WTC11 (cell line): ENCODE measurements around the gene SLC35F4. TPM values are rescaled to one million over a fixed set of nuclear protein-coding genes. Genes with fewer than 3 reads are reported as not detected.
A peak's percentile ranks its signal among the peaks of the same experiment; 100 is the strongest.

Experiments
- ATAC-seq: fragments of 200-7000 bp; cut with Tn5 transposase; 2 replicates; pipeline ENCODE4 v1.10.0; 2021; ENCODE audit warnings: mild to moderate bottlenecking, moderate library complexity
- CTCF ChIA-PET: fragments of 300-600 bp; sonication (Branson Sonifier 250); formaldehyde crosslinking; loops from one replicate; lab custom pipeline; 2021; ENCODE audit warnings: antibody characterized with exemption; lab: Charles Lee
- POLR2A ChIA-PET: fragments of 350-600 bp; sonication (Branson Sonifier 250); formaldehyde crosslinking; loops from one replicate; lab custom pipeline; 2021; ENCODE audit warnings: antibody characterized with exemption; lab: Charles Lee
- DNase-seq: peaks from one replicate; pipeline ENCODE4 v3.0.0; 2021; ENCODE audit warnings: low spot score
- H3K27ac Mint-ChIP-seq: 2 replicates; pipeline ENCODE4 v1.8.0; 2021; ENCODE audit warnings: mixed read lengths
- H3K27me3 Mint-ChIP-seq: 2 replicates; pipeline ENCODE4 v1.8.0; 2021; ENCODE audit warnings: low read depth, mild to moderate bottlenecking, moderate library complexity, mixed read lengths
- H3K36me3 Mint-ChIP-seq: 2 replicates; pipeline ENCODE4 v1.8.0; 2021; ENCODE audit warnings: mixed read lengths
- H3K4me1 Mint-ChIP-seq: 2 replicates; pipeline ENCODE4 v1.8.0; 2022; ENCODE audit warnings: mixed read lengths
- H3K4me3 Mint-ChIP-seq: 2 replicates; pipeline ENCODE4 v1.8.0; 2021; ENCODE audit warnings: mild to moderate bottlenecking, moderate library complexity, mixed read lengths
- H3K9me3 Mint-ChIP-seq: 2 replicates; pipeline ENCODE4 v1.8.0; 2021; ENCODE audit warnings: mixed read lengths
- CBFB ChIP-seq: sonication (generic); formaldehyde crosslinking; IDR thresholded peaks from 2 replicates; pipeline ENCODE4 v1.8.1; 2022; ENCODE audit warnings: mild to moderate bottlenecking, low read depth, missing genetic modification reagents
- E2F1 ChIP-seq: sonication (generic); formaldehyde crosslinking; IDR thresholded peaks from 2 replicates; pipeline ENCODE4 v1.8.0; 2022; ENCODE audit warnings: mild to moderate bottlenecking, missing genetic modification reagents
- ELF4 ChIP-seq: sonication (generic); formaldehyde crosslinking; IDR thresholded peaks from 2 replicates; pipeline ENCODE4 v1.8.1; 2022; ENCODE audit warnings: low read depth, mild to moderate bottlenecking, moderate library complexity, missing genetic modification reagents
- EMX1 ChIP-seq: fragments of 250-450 bp; sonication (Bioruptor Pico); IDR thresholded peaks from 2 replicates; pipeline ENCODE4 v1.8.0; 2021; ENCODE audit warnings: mild to moderate bottlenecking
- FOXK1 ChIP-seq: sonication (generic); formaldehyde crosslinking; IDR thresholded peaks from 2 replicates; pipeline ENCODE4 v1.8.0; 2022; ENCODE audit warnings: mild to moderate bottlenecking, moderate library complexity, missing genetic modification reagents
- GRHL2 ChIP-seq: fragments of 250-450 bp; sonication (Bioruptor Pico); IDR thresholded peaks from 2 replicates; pipeline ENCODE4 v1.8.0; 2022; ENCODE audit warnings: mild to moderate bottlenecking, moderate library complexity; ENCODE audit not compliant: insufficient replicate concordance, severe bottlenecking
- GTF2I ChIP-seq: fragments of 250-450 bp; sonication (Bioruptor Pico); conservative IDR thresholded peaks from 2 replicates; pipeline ENCODE4 v1.4.0; 2021; ENCODE audit warnings: mild to moderate bottlenecking
- HMGXB4 ChIP-seq: sonication (generic); formaldehyde crosslinking; IDR thresholded peaks from 2 replicates; pipeline ENCODE4 v1.8.1; 2023; ENCODE audit warnings: mild to moderate bottlenecking, moderate library complexity, missing genetic modification reagents
- JAZF1 ChIP-seq: fragments of 250-450 bp; sonication (Bioruptor Pico); IDR thresholded peaks from 2 replicates; pipeline ENCODE4 v1.9.0; 2021; ENCODE audit warnings: moderate library complexity, mild to moderate bottlenecking, inconsistent platforms
- MLX ChIP-seq: sonication (generic); formaldehyde crosslinking; IDR thresholded peaks from 2 replicates; pipeline ENCODE4 v1.8.1; 2023; ENCODE audit warnings: mild to moderate bottlenecking, missing genetic modification reagents, moderate library complexity
- NFYB ChIP-seq: sonication (generic); formaldehyde crosslinking; conservative IDR thresholded peaks from 2 replicates; pipeline ENCODE4 v1.8.0; 2022; ENCODE audit warnings: low read depth, missing genetic modification reagents
- NR2C2 ChIP-seq: sonication (generic); formaldehyde crosslinking; IDR thresholded peaks from 2 replicates; pipeline ENCODE4 v1.8.0; 2022; ENCODE audit warnings: mild to moderate bottlenecking, missing genetic modification reagents
- SMAD3 ChIP-seq: sonication (generic); formaldehyde crosslinking; IDR thresholded peaks from 2 replicates; pipeline ENCODE4 v1.8.0; 2022; ENCODE audit warnings: missing genetic modification reagents, mild to moderate bottlenecking, borderline replicate concordance
- STAT6 ChIP-seq: sonication (generic); formaldehyde crosslinking; conservative IDR thresholded peaks from 2 replicates; pipeline ENCODE4 v1.8.1; 2023; ENCODE audit warnings: mild to moderate bottlenecking, low read depth, missing genetic modification reagents, moderate library complexity
- ZNF232 ChIP-seq: sonication (generic); formaldehyde crosslinking; IDR thresholded peaks from 2 replicates; pipeline ENCODE4 v1.8.0; 2022; ENCODE audit warnings: mild to moderate bottlenecking, missing genetic modification reagents
- ZNF281 ChIP-seq: sonication (generic); formaldehyde crosslinking; IDR thresholded peaks from 2 replicates; pipeline ENCODE4 v1.8.0; 2023; ENCODE audit warnings: mild to moderate bottlenecking, missing genetic modification reagents
- ZNF317 ChIP-seq: sonication (generic); formaldehyde crosslinking; IDR thresholded peaks from 2 replicates; pipeline ENCODE4 v1.8.1; 2023; ENCODE audit warnings: low read depth, mild to moderate bottlenecking, moderate library complexity, missing genetic modification reagents, borderline replicate concordance
- ZNF396 ChIP-seq: fragments of 250-450 bp; sonication (Bioruptor Pico); IDR thresholded peaks from 2 replicates; pipeline ENCODE4 v1.8.0; 2021; ENCODE audit warnings: mild to moderate bottlenecking, moderate library complexity, borderline replicate concordance
- total RNA-seq: library from RNA; stranded (reverse); gene quantifications from 3 replicates; pipeline ENCODE4 v1.2.3, GENCODE V29; 2021
- TF ChIP-seq, protein P1 (sequence below): sonication (generic); formaldehyde crosslinking; IDR thresholded peaks from 2 replicates; pipeline ENCODE4 v1.8.0; 2022; ENCODE audit warnings: mild to moderate bottlenecking, missing genetic modification reagents
- TF ChIP-seq, protein P2 (sequence below): sonication (generic); formaldehyde crosslinking; IDR thresholded peaks from 2 replicates; pipeline ENCODE4 v1.8.1; 2023; ENCODE audit warnings: mild to moderate bottlenecking, missing genetic modification reagents, borderline replicate concordance

The SLC35F4 gene
- total RNA-seq, 1 experiment from 2014 or later = not detected

DNA sequence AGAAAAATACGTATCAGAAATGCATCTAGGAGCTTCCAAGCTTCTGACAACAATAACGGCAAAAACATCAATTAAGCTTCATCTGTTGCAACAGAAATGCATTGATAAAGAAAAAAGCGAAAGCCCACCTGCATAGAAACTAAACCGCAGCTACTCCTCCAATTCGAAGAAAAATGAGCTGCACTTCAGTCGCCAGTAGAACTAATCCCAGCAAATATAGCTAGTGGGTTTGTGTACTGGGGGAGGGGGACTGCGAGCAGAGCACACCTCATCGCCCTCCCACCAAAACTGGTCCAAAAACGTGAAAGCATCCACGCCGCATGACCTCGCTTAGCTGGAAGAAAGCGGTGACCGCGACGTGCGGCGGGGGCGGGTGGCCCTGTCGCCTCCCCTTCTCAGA is 1.2 kb downstream of the SLC35F4 start:
- Mint-ChIP-seq H3K36me3 (no peaks in the 10 kb centered on the region), H3K9me3 (no peaks in the 10 kb centered on the region), H3K4me3 (peak overlapping the region; percentile 75), H3K4me1 (peaks cover 17% of the 10 kb centered on the region), H3K27ac (no peak overlapping the region), H3K27me3 (peaks cover 37% of the 10 kb centered on the region)
- DNase-seq (no peak), ATAC-seq (no peak)
- POLR2A ChIA-PET = no interaction called here
- CTCF ChIA-PET = interaction anchor here (0.7 to 3.8 kb wide), 5 partner anchors 98 to 415 kb away, joined by 3 to 22 read pairs (median 4); no protein-coding TSS in a partner anchor
- TF ChIP-seq CBFB (CRISPR knock-in tag) = no peak
- TF ChIP-seq ELF4 (CRISPR knock-in tag) = no peak
- TF ChIP-seq MLX (CRISPR knock-in tag) = no peak
- no peak for TF ChIP-seq STAT6 (CRISPR knock-in tag)
- TF ChIP-seq FOXK1 (CRISPR knock-in tag) = no peak
- no peak for TF ChIP-seq ZNF232 (CRISPR knock-in tag)

DNA sequence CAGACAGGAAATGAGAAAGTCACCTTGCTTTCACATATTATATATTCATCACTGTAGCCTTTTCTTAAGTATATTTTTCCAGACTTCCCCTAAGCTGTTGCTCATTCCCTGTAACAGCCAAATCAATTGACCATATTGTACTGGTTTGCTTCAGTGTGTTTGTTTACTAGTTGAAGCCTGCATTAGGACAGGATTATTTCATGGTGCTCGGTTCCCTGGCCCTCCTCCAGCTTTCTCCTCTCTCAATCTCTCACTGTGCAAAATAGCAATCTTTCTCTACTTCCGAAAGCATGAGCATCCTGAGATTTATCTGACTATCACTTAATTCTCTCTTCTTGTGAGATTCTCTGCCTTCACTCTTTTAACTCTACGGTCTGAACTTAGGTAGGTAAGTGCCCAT is 2.4 kb downstream of the SLC35F4 start:
- POLR2A ChIA-PET = no interaction called here
- ATAC-seq = no peak
- TF ChIP-seq GTF2I (CRISPR knock-in tag) = no peak
- TF ChIP-seq, protein P1, sequence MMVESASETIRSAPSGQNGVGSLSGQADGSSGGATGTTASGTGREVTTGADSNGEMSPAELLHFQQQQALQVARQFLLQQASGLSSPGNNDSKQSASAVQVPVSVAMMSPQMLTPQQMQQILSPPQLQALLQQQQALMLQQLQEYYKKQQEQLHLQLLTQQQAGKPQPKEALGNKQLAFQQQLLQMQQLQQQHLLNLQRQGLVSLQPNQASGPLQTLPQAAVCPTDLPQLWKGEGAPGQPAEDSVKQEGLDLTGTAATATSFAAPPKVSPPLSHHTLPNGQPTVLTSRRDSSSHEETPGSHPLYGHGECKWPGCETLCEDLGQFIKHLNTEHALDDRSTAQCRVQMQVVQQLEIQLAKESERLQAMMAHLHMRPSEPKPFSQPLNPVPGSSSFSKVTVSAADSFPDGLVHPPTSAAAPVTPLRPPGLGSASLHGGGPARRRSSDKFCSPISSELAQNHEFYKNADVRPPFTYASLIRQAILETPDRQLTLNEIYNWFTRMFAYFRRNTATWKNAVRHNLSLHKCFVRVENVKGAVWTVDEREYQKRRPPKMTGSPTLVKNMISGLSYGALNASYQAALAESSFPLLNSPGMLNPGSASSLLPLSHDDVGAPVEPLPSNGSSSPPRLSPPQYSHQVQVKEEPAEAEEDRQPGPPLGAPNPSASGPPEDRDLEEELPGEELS (CRISPR knock-in tag) = no peak
- TF ChIP-seq NFYB (CRISPR knock-in tag) = no peak
- TF ChIP-seq ZNF317 (CRISPR knock-in tag) = no peak
- no peak for TF ChIP-seq NR2C2
- TF ChIP-seq JAZF1 (CRISPR knock-in tag) = no peak
- TF ChIP-seq E2F1 (CRISPR knock-in tag) = no peak
- TF ChIP-seq EMX1 = no peak
- TF ChIP-seq SMAD3 (CRISPR knock-in tag) = no peak
- no peak for TF ChIP-seq GRHL2 (CRISPR knock-in tag)
- TF ChIP-seq, protein P2, sequence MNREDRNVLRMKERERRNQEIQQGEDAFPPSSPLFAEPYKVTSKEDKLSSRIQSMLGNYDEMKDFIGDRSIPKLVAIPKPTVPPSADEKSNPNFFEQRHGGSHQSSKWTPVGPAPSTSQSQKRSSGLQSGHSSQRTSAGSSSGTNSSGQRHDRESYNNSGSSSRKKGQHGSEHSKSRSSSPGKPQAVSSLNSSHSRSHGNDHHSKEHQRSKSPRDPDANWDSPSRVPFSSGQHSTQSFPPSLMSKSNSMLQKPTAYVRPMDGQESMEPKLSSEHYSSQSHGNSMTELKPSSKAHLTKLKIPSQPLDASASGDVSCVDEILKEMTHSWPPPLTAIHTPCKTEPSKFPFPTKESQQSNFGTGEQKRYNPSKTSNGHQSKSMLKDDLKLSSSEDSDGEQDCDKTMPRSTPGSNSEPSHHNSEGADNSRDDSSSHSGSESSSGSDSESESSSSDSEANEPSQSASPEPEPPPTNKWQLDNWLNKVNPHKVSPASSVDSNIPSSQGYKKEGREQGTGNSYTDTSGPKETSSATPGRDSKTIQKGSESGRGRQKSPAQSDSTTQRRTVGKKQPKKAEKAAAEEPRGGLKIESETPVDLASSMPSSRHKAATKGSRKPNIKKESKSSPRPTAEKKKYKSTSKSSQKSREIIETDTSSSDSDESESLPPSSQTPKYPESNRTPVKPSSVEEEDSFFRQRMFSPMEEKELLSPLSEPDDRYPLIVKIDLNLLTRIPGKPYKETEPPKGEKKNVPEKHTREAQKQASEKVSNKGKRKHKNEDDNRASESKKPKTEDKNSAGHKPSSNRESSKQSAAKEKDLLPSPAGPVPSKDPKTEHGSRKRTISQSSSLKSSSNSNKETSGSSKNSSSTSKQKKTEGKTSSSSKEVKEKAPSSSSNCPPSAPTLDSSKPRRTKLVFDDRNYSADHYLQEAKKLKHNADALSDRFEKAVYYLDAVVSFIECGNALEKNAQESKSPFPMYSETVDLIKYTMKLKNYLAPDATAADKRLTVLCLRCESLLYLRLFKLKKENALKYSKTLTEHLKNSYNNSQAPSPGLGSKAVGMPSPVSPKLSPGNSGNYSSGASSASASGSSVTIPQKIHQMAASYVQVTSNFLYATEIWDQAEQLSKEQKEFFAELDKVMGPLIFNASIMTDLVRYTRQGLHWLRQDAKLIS (CRISPR knock-in tag) = no peak
- TF ChIP-seq ZNF281 (CRISPR knock-in tag) = no peak
- no peak for TF ChIP-seq HMGXB4 (CRISPR knock-in tag)
- TF ChIP-seq ZNF396 (CRISPR knock-in tag) = no peak

More for the DNA sequence above, 2.4 kb downstream of the SLC35F4 start:
- no peaks in the 10 kb centered on the region for H3K9me3 Mint-ChIP-seq
- peaks cover 37% of the 10 kb centered on the region for H3K27me3 Mint-ChIP-seq
- no peak overlapping the region for H3K27ac Mint-ChIP-seq
- no peak overlapping the region for H3K4me3 Mint-ChIP-seq
- DNase-seq = no peak
- H3K4me1 Mint-ChIP-seq = peaks cover 17% of the 10 kb centered on the region
- H3K36me3 Mint-ChIP-seq = no peaks in the 10 kb centered on the region
- CTCF ChIA-PET = no interaction called here
